Panc1 (cell line): ENCODE measurements around the gene YBX1.

Experiments
- CTCF ChIP-seq: fragments of 450-650 bp; IDR thresholded peaks from 2 replicates; pipeline ENCODE4 v1.5.1; 2017; ENCODE audit warnings: mild to moderate bottlenecking
- POLR2AphosphoS5 ChIP-seq: IDR thresholded peaks from 2 replicates; pipeline ENCODE4 v1.6.1; 2012; ENCODE audit warnings: mild to moderate bottlenecking, low read depth, low read length, moderate library complexity
- SIN3A ChIP-seq: IDR thresholded peaks from 2 replicates; pipeline ENCODE4 v1.6.1; 2012; ENCODE audit warnings: low read depth, mild to moderate bottlenecking, low read length, moderate library complexity, borderline replicate concordance; ENCODE audit not compliant: insufficient read depth
- TCF7L2 ChIP-seq: IDR thresholded peaks from 2 replicates; pipeline ENCODE4 v1.6.1; 2011; ENCODE audit warnings: mild to moderate bottlenecking, low read depth, low read length, inconsistent platforms
- TF ChIP-seq, protein P1 (sequence below), 2 experiments: IDR thresholded peaks; 2 replicates each; pipeline ENCODE4 v1.6.1; 2011 to 2012; ENCODE audit warnings: low read depth in 2 of 2, control low read depth in 1 of 2, low read length in 1 of 2, mild to moderate bottlenecking in 1 of 2, moderate library complexity in 1 of 2; ENCODE audit not compliant: insufficient read depth in 1 of 2

DNA sequence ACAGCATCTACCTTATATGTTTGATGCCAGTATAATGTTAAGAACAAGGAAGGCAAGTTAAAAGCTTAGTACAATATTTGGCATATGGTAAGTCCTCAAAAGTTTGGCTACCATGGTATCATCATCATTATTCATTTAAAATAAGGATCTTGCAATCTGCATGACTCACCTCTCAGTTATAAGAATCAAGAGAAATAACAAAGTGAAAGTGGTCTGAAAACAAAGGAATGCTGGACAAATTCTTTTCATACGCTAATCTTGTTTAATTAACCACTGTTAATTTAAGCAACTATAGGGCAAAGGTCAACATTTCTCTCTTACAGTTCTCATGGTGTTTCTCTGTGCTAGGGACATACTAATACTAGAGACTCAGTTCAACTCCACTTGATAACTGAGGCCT, 70.9 kb downstream of the YBX1 start:
- TF ChIP-seq CTCF (no peak), SIN3A (no peak), POLR2AphosphoS5 (no peak), TCF7L2 (no peak)
- TF ChIP-seq, protein P1, sequence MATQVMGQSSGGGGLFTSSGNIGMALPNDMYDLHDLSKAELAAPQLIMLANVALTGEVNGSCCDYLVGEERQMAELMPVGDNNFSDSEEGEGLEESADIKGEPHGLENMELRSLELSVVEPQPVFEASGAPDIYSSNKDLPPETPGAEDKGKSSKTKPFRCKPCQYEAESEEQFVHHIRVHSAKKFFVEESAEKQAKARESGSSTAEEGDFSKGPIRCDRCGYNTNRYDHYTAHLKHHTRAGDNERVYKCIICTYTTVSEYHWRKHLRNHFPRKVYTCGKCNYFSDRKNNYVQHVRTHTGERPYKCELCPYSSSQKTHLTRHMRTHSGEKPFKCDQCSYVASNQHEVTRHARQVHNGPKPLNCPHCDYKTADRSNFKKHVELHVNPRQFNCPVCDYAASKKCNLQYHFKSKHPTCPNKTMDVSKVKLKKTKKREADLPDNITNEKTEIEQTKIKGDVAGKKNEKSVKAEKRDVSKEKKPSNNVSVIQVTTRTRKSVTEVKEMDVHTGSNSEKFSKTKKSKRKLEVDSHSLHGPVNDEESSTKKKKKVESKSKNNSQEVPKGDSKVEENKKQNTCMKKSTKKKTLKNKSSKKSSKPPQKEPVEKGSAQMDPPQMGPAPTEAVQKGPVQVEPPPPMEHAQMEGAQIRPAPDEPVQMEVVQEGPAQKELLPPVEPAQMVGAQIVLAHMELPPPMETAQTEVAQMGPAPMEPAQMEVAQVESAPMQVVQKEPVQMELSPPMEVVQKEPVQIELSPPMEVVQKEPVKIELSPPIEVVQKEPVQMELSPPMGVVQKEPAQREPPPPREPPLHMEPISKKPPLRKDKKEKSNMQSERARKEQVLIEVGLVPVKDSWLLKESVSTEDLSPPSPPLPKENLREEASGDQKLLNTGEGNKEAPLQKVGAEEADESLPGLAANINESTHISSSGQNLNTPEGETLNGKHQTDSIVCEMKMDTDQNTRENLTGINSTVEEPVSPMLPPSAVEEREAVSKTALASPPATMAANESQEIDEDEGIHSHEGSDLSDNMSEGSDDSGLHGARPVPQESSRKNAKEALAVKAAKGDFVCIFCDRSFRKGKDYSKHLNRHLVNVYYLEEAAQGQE (IDR thresholded peaks at IDR 0.05; ENCODE audit: insufficient read depth in 1 of 2, low read depth in 2 of 2, low read length in 1 of 2): no peak
